Heart left ventricle (tissue), 16 donors: ENCODE measurements around the gene ETV5. TPM values are rescaled to one million over a fixed set of nuclear protein-coding genes. Genes with fewer than 3 reads are reported as not detected.

Source experiments
- ATAC-seq, 4 donors: fragments of 200-7000 bp; cut with Tn5 transposase; one replicate each; pipeline ENCODE4 v1.9.1; 2020 to 2022; ENCODE audit warnings: moderate library complexity in 4 of 4, mild to moderate bottlenecking in 3 of 4, moderate number of reproducible peaks in 1 of 4
- DNase-seq, 5 donors: peaks; one replicate each; pipeline ENCODE4 v3.0.0-alpha.2; 2020
- H3K27ac ChIP-seq, 12 donors: fragments of 200-600 bp; sonication (generic) in 4 of 12; one replicate each; pipeline versions ENCODE4 v1.5.0 to v1.8.0; 2016 to 2022; ENCODE audit warnings: mild to moderate bottlenecking in 2 of 12
- H3K27me3 ChIP-seq, 9 donors: fragments of 200-600 bp; sonication (generic) in 2 of 9; one replicate each; pipeline versions ENCODE4 v1.5.1 to v1.8.0; 2016 to 2022; ENCODE audit warnings: mild to moderate bottlenecking in 3 of 9
- H3K36me3 ChIP-seq, 9 donors: fragments of 200-600 bp; sonication (generic) in 2 of 9; one replicate each; pipeline versions ENCODE4 v1.5.0 to v1.8.0; 2018 to 2022; ENCODE audit warnings: mild to moderate bottlenecking in 2 of 9
- H3K4me1 ChIP-seq, 12 donors: fragments of 200-600 bp; sonication (generic) in 4 of 12; one replicate each; pipeline versions ENCODE4 v1.5.0 to v1.8.0; 2016 to 2022; ENCODE audit warnings: mild to moderate bottlenecking in 3 of 12
- H3K4me3 ChIP-seq, 12 donors: fragments of 200-600 bp; sonication (generic) in 4 of 12; one replicate each; pipeline versions ENCODE4 v1.5.0 to v1.8.0; 2017 to 2022; ENCODE audit warnings: mild to moderate bottlenecking in 9 of 12, moderate library complexity in 4 of 12
- H3K9me3 ChIP-seq, 12 donors: fragments of 200-600 bp; sonication (generic) in 4 of 12; one replicate each; pipeline versions ENCODE4 v1.5.0 to v1.8.0; 2016 to 2022; ENCODE audit warnings: mild to moderate bottlenecking in 1 of 12
- POLR2A ChIP-seq, 2 donors: fragments of 450-650 bp; IDR thresholded peaks; one replicate each; pipeline ENCODE4 v1.6.1; 2017; ENCODE audit warnings: antibody characterized with exemption in 2 of 2, mild to moderate bottlenecking in 2 of 2, moderate library complexity in 2 of 2
- WGBS, 4 donors: extraction: QIAGEN DNeasy Blood & Tissue Kit in 2 of 4; methylation state at CpG; one replicate each; pipeline versions ENCODE4 v1.1.5 to v1.1.7; 2013 to 2018; 5-methylcytosine and 5-hydroxymethylcytosine counted together
- intact Hi-C, 10 donors: fragments of 100-400 bp; cut with DNase I; formaldehyde crosslinking; loops; one replicate each; pipeline versions ENCODE4 v1.11.1 to v1.14.2; 2022
- polyA plus RNA-seq, 2 donors: library from polyadenylated mRNA; stranded (reverse); fragments of 200-250 nt; gene quantifications; one replicate each; pipeline ENCODE4 v1.2.3, GENCODE V29; 2013
- total RNA-seq, 9 donors: library from RNA; depleted of rRNA in 2 of 9; stranded (reverse); fragments of >200 nt in 2 of 9; fragmentation: NEBNext Ultra II Directional in 3 of 9; extraction: Animal tissue kit (Norgen Biotek cat#: 25700) in 3 of 9; gene quantifications; one replicate each; pipeline versions ENCODE4 v1.1.0 to v1.2.4, GENCODE V29; 2016 to 2023
- TF ChIP-seq, protein P1 (sequence below), 12 donors: fragments of 200-600 bp; sonication (generic) in 4 of 12; IDR thresholded peaks; one replicate each; pipeline versions ENCODE4 v1.5.0 to v1.8.0; 2018 to 2022; ENCODE audit warnings: antibody characterized with exemption in 12 of 12, mild to moderate bottlenecking in 5 of 12
- donor health status: ischemic (EF 13 %, LVEDD 7.1; RV severe dilation, severe dysfunction).
- donor health status: healthy with polysubstance abuse.
- donor health status: DM: no; HTN: yes; CAD: no.
- donor health status: DM: no; HTN: no; CAD: no.
- donor health status: ischemic (EF 25% LVEDD 6.9; RV normal size, moderate dysfunction).
- donor health status: ischemic (EF 25% LVEDD 5.7; RV mildly dilated, moderate dysfunction).
- donor health status: healthy.
- donor health status: DM: yes; HTN: yes; CAD: no.
- donor health status: ischemic (EF 35%, LVEDD 5.7; RV mildly dilated, moderate dysfunction).
- donor health status: nonischemic (EF 11% LVEDD 7.7; RV severe dilation, severe dysfunction).
- donor health status: DM: yes; HTN: yes; CAD: no.
- donor health status: PGD.
- donor health status: ischemic (EF 29% LVEDD 5.4; RV normal size, mild dysfunction).
- donor health status: nonischemic (EF 23%, LVEDD 6.1; RV moderate dilation, normal function).

Gene ETV5
- total and polyA plus RNA-seq, 11 donors, result 0.65 to 29.9 (median 6.9) TPM

DNA sequence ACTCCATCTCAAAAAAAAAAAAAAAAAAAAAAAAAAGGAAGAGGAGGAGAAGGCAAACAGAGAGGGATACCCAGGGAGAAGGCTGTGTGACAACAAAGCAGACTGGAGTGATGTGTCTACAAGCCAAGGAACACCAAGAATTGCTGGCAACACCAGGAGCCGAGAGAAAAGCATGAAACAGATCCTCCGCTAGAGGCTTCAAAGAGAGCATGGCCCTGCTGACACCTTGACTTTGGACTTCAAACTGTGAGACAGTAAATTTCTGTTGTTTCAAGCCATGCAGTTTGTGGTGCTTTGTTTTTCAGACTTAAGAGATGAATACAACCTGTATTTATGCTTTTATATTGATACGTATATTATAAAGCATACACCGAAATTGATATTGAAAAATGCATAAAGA lies 96.8 kb downstream of the ETV5 start:
- H3K36me3 ChIP-seq, result no peaks in the 10 kb centered on the region
- no peak for DNase-seq
- ATAC-seq, result no peak
- no peak overlapping the region for H3K4me3 ChIP-seq
- 72 to 94% (median 87%) methylated on average over 4 of the region's 4 CpGs for WGBS, 4 donors
- H3K9me3 ChIP-seq, result peaks cover 0 to 15% (median 0%) of the 10 kb centered on the region in 12 donors
- H3K27ac ChIP-seq, result no peak overlapping the region
- intact Hi-C loops, result no loop called here
- no peak for TF ChIP-seq POLR2A (IDR thresholded peaks at IDR 0.05)
- TF ChIP-seq, protein P1, sequence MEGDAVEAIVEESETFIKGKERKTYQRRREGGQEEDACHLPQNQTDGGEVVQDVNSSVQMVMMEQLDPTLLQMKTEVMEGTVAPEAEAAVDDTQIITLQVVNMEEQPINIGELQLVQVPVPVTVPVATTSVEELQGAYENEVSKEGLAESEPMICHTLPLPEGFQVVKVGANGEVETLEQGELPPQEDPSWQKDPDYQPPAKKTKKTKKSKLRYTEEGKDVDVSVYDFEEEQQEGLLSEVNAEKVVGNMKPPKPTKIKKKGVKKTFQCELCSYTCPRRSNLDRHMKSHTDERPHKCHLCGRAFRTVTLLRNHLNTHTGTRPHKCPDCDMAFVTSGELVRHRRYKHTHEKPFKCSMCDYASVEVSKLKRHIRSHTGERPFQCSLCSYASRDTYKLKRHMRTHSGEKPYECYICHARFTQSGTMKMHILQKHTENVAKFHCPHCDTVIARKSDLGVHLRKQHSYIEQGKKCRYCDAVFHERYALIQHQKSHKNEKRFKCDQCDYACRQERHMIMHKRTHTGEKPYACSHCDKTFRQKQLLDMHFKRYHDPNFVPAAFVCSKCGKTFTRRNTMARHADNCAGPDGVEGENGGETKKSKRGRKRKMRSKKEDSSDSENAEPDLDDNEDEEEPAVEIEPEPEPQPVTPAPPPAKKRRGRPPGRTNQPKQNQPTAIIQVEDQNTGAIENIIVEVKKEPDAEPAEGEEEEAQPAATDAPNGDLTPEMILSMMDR (IDR thresholded peaks at IDR 0.05), result no peak
- H3K27me3 ChIP-seq, result no peaks in the 10 kb centered on the region
- no peaks in the 10 kb centered on the region for H3K4me1 ChIP-seq

DNA sequence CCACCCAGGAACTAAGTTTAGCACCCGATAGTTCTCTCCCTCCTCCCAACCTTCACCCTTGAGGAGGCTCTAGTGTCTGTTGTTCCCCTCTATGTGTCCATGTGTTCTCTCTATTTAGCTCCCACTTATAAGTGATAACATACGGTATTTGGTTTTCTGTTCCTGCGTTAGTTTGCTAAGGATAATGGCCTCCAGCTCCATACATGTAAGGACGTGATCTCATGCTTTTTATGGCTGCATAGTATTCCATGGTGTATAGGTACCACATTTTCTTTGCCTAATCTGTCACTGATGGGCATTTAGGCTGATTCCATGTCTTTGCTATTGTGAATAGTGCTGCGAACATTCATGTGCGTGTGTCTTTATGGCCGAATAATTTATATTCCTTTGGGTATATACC lies 104.2 kb downstream of the ETV5 start:
- H3K27ac ChIP-seq, result no peak overlapping the region
- DNase-seq, result no peak
- no peak for TF ChIP-seq POLR2A (IDR thresholded peaks at IDR 0.05)
- TF ChIP-seq, protein P1 (IDR thresholded peaks at IDR 0.05), result no peak
- H3K36me3 ChIP-seq, result no peaks in the 10 kb centered on the region
- H3K9me3 ChIP-seq, result no peaks in the 10 kb centered on the region
- no peak for ATAC-seq
- intact Hi-C loops, result no loop called here
- peaks cover 0 to 6% (median 0%) of the 10 kb centered on the region in 9 donors for H3K27me3 ChIP-seq
- no peak overlapping the region for H3K4me3 ChIP-seq
- no peaks in the 10 kb centered on the region for H3K4me1 ChIP-seq
- whole genome bisulfite sequencing, 4 donors, result 88 to 89% (median 88%) methylated on average over 7 of the region's 7 CpGs

DNA sequence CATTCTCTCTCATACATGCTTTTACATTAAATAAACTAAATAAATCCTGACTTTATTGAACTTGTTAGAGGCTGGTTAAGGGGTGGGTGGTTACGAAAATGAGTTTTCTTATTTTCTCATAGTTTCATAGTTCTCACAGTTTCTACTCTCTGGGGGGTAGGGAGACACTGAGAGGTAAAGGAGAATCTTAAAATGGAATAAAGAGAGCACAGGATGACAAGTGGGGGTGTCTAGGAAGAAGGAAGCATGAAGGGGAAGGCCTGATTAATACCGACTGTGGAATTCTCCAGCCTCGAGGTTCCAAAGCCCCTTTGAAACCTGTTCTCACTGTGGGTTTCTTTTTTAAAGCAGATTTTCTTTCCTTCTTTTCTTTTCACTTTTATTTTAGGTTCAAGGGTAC lies 104.7 kb downstream of the ETV5 start:
- Histone ChIP-seq H3K4me3 (no peak overlapping the region), H3K27ac (no peak overlapping the region), H3K9me3 (no peaks in the 10 kb centered on the region), H3K4me1 (no peaks in the 10 kb centered on the region), H3K36me3 (no peaks in the 10 kb centered on the region), H3K27me3 (peaks cover 0 to 6% (median 0%) of the 10 kb centered on the region in 9 donors)
- no peak for TF ChIP-seq POLR2A (IDR thresholded peaks at IDR 0.05)
- TF ChIP-seq, protein P1 (IDR thresholded peaks at IDR 0.05), result no peak
- intact Hi-C loops, result no loop called here
- ATAC-seq (no peak), DNase-seq (no peak)
- 57 to 69% (median 58%) methylated on average over 3 of the region's 3 CpGs for WGBS, 4 donors

DNA sequence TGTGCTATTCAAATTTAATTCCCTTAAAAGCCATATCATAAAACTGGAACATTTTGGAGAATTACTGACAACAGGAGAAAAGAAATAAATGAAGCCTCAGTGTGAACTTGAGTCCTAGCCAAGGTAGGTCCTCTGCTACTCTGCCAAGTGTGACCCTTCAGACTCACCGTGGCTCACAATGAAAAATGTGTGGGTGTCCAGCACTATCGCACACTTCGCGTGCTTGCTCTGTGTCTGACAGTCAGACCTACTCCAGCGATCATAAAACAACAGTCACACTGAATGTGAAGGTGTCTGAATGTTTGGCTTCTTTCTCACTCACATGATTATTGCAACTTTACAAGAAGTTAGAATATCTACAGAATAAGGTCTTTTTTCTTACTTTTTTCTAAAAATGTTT lies 105.3 kb downstream of the ETV5 start:
- no peak for ATAC-seq
- Histone ChIP-seq H3K4me1 (no peaks in the 10 kb centered on the region), H3K27ac (no peak overlapping the region), H3K36me3 (no peaks in the 10 kb centered on the region), H3K4me3 (no peak overlapping the region), H3K9me3 (no peaks in the 10 kb centered on the region), H3K27me3 (peaks cover 0 to 6% (median 0%) of the 10 kb centered on the region in 9 donors)
- 65 to 74% (median 67%) methylated on average over 5 of the region's 5 CpGs for WGBS, 4 donors
- intact Hi-C loops, result no loop called here
- no peak for TF ChIP-seq POLR2A (IDR thresholded peaks at IDR 0.05)
- TF ChIP-seq, protein P1 (IDR thresholded peaks at IDR 0.05), result no peak
- no peak for DNase-seq
